ENCODE data around the gene ANKRD65.

ANKRD65 gene

DNA sequence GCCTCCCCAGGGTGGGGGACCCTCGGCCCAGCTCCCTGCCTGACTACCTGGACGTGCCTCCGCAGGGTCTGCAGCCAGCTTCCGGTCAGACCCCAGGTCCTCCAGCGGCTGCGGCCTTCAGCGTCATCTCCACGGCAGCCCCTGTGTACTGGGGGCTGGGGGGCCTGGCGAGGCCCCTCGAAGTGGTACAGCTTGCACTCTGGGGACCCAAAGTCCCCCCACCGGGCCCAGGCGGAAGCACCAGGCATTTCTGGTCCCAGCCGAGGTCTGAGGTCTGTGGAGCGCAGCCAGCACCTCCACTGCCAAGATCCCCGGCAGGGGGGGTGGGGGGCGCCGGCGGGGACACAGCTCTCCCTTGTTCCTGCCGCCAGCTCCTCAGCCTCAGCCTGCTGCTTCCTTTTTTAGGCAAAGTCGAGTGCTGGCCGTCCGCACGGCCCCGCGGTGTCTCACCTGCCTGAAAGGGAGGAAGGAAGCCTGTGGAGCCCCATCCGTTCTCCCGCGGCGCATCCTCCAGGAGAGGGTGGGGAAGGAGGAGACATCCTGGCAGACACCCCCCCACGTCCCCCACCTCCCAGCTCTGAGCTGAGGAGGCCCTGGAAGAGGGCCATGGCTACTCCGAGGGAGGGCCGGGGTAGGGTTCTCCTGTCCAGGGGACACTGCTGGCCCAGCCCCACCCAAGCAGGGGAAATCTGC lies 13.2 kb upstream of the ANKRD65 start:
- TF ChIP-seq, protein P1, sequence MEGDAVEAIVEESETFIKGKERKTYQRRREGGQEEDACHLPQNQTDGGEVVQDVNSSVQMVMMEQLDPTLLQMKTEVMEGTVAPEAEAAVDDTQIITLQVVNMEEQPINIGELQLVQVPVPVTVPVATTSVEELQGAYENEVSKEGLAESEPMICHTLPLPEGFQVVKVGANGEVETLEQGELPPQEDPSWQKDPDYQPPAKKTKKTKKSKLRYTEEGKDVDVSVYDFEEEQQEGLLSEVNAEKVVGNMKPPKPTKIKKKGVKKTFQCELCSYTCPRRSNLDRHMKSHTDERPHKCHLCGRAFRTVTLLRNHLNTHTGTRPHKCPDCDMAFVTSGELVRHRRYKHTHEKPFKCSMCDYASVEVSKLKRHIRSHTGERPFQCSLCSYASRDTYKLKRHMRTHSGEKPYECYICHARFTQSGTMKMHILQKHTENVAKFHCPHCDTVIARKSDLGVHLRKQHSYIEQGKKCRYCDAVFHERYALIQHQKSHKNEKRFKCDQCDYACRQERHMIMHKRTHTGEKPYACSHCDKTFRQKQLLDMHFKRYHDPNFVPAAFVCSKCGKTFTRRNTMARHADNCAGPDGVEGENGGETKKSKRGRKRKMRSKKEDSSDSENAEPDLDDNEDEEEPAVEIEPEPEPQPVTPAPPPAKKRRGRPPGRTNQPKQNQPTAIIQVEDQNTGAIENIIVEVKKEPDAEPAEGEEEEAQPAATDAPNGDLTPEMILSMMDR (IDR thresholded peaks at IDR 0.05; ENCODE audit: low read depth, low read length, missing control alignments): no peak
- H3K4me3 ChIP-seq (ENCODE audit: low read depth, low read length): no peak overlapping the region
- no peak for DNase-seq (ENCODE audit: low read depth)

DNA sequence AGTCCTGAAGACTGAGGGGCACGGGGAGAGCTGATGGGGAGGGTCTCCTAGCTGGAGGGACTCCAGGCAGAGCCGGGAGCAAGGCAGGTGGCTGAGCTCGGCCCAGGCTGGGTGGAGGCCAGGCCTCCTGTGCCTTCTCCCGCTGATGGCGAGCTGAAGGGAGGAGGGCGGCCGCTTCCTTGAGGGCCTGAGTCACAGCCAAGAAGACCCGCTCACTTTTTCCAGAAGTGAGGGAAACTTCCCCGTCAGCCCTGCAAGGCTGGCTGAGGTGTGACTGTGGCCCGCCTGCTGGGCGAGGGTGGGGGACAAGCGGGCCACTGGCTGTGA lies 12.7 kb upstream of the ANKRD65 start:
- DNase-seq (ENCODE audit: low read depth): no peak
- TF ChIP-seq, protein P1 (IDR thresholded peaks at IDR 0.05; ENCODE audit: low read depth, low read length, missing control alignments): no peak
- H3K4me3 ChIP-seq (ENCODE audit: low read depth, low read length): no peak overlapping the region

DNA sequence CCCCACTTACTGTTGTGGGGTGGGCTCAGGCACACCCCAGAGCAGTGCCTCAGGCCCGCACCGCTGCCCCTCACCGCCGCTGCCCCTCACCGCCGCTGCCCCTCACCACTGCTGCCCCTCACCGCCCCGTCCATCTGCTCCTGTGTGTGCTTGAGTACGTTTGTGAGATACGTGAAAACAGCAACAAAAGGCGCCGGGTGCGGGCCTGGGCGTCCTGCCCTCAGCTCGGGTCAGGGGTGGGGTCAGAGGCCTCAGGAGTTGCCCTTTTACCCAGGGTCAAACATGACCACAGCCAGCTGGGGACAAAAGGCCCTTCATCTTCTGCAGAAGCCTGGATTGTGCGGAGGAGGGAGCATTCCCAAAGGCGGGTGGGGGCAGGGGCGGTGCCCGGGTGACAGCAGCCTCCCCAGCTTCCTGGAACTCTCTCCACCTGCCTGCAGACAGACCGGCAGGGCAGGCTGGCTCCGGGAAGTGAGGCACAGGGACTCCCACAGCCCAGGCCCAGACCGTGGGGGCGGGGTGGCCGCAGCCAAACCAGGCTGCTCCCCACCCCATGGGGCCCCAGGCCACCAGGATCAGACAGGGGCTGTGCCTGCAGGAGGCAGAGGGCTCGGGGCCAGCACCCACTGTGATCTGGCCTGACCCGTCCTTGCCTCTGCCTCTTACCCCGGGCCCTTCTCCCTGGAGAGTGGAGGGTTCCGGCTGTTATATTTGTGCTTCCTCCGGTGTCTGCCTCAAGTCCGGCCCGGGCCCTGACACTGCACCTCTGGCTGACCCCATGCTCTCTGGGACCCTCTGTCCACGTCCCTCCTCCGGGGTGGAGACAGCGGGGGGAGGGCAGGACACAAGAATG lies 12.1 kb upstream of the ANKRD65 start:
- TF ChIP-seq, protein P1 (IDR thresholded peaks at IDR 0.05; ENCODE audit: low read depth, low read length, missing control alignments): no peak
- DNase-seq (ENCODE audit: low read depth): no peak
- no peak overlapping the region for H3K4me3 ChIP-seq (ENCODE audit: low read depth, low read length)

DNA sequence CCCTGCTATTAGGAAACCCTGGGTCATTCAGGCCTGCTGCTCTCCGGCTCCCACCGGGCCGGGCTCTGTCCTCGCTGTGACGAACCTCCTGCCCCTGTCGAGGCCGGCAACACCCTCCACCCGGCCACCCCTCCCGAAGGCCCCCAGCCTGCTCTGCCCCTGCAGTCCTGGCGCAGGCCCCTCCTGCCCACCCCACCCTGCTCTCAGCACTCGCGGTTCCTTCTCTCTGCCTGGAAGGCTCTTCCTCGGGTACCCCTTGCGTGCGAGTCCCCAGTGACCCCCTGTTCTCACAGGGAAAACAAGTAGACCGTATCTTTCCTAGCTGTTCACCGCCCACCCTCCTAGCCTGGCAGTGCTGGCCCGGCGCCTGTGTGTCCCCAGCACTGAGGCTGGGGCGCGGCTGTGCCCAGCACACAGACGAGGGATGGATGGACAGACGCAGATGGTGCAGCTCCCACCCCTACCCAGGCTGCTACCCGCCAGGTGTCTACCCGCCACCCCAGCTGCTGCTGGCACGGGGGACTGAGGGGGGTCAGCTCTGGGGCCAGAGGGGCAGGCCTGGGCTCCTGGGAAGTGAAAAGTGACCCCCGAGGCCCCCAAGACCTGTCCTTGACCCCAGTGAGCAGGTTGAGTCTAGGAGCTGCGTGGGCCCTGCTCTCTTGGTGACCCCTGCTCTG lies 11.3 kb upstream of the ANKRD65 start:
- TF ChIP-seq, protein P1 (IDR thresholded peaks at IDR 0.05; ENCODE audit: low read depth, low read length, missing control alignments): no peak
- no peak overlapping the region for H3K4me3 ChIP-seq (ENCODE audit: low read depth, low read length)
- DNase-seq (ENCODE audit: low read depth): no peak

DNA sequence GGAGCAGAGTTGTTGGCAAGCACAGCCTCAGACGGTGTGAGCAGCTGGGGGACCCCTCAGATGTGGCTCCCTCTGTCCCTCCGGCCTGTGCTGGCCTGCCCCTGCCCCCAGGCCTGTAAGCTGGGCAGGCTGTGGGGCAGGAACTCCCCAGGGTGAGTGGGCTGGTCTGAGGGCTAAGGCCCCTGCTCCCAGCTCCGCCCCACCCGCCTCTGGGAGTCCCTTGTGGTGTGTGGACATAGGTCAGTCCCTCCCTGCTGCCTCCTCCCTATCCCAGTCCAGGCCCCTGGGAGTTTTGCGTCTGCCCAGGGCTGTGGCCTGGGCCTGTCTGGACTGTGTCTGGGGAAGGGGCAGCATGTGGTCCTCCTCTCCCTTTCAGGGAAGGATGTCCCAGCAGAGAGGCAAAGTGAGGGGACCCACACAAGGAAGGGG lies 10.8 kb upstream of the ANKRD65 start:
- no peak overlapping the region for H3K4me3 ChIP-seq (ENCODE audit: low read depth, low read length)
- TF ChIP-seq, protein P1 (IDR thresholded peaks at IDR 0.05; ENCODE audit: low read depth, low read length, missing control alignments): no peak

DNA sequence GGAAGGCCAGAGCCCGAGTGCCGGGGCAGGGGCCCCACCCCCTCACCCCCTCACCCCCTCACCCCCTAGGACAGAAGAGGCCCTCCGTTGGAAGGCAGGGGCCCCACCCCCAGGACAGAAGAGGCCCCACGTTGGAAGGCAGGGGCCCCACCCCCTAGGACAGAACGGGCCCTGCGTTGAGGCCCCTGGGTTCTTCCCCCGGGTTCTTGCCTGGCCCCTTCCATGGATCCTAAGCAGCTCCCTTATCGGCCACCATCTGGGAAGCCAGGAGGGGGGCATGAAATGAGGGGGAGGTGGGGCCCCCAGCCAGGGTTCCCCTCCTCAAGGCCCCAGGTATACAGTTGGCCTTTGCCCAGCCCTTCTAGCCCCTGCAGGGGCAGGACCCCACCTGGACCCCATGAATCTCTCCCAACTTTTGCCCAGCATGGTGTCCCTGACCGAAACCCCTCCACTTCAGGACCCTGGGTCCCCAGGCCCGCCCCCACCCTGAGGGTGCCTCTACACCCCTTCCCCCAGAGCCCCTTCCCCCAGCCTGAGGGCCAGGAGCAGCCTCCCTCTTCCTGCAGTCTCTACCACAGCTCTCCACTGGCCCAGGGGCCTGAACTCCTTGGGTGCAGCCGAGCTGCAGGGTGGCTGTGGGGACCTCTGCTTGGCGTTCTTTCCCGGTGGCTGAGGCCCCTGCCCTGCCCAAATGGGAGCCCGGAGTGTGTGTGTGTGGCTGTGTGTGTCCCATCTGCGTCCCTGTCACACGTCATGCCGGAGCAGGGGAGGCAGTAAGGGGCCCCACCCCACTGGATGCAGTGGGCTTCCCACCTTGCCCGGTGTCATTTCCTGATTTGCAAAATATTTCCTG lies 10.1 kb upstream of the ANKRD65 start:
- no peak for DNase-seq (ENCODE audit: low read depth)
- TF ChIP-seq, protein P1 (IDR thresholded peaks at IDR 0.05; ENCODE audit: low read depth, low read length, missing control alignments): no peak
- H3K4me3 ChIP-seq (ENCODE audit: low read depth, low read length): no peak overlapping the region

More for the DNA sequence above, 10.8 kb upstream of the ANKRD65 start:
- no peak for DNase-seq (ENCODE audit: low read depth)

All from GM12864 (cell line).